PFSK-1 (cell line): Measurements from ENCODE around the gene IER3.

ENCODE experiments used
- FOXP2 ChIP-seq: optimal IDR thresholded peaks from 2 replicates; pipeline ENCODE3; 2011; ENCODE audit warnings: borderline replicate concordance, control low read depth, inconsistent platforms; ENCODE audit not compliant: insufficient read depth; ENCODE audit errors: extremely low read length, extremely low read depth
- POLR2AphosphoS5 ChIP-seq: IDR thresholded peaks from 2 replicates; pipeline ENCODE4 v1.6.1; 2012; ENCODE audit warnings: low read depth, mild to moderate bottlenecking, control low read depth, low read length, moderate library complexity
- SIN3A ChIP-seq: IDR thresholded peaks from 2 replicates; pipeline ENCODE4 v1.6.1; 2012; ENCODE audit warnings: mild to moderate bottlenecking, low read length, moderate library complexity, borderline replicate concordance; ENCODE audit not compliant: insufficient read depth
- TAF1 ChIP-seq: IDR thresholded peaks from 2 replicates; pipeline ENCODE4 v1.6.1; 2012; ENCODE audit warnings: low read length, control low read depth, borderline replicate concordance; ENCODE audit not compliant: insufficient read depth
- TF ChIP-seq, protein P1 (sequence below), 2 experiments: IDR thresholded peaks; 2 replicates each; pipeline versions ENCODE4 v1.6.1 to v1.8.0; 2011 to 2012; ENCODE audit warnings: low read depth in 2 of 2, low read length in 2 of 2, control low read depth in 1 of 2, inconsistent platforms in 1 of 2, mild to moderate bottlenecking in 1 of 2, moderate library complexity in 1 of 2; ENCODE audit not compliant: insufficient read depth in 1 of 2

GRCh38 chr6:30707281-30707850 is 37.0 kb downstream of the IER3 start:
- TF ChIP-seq, protein P1, sequence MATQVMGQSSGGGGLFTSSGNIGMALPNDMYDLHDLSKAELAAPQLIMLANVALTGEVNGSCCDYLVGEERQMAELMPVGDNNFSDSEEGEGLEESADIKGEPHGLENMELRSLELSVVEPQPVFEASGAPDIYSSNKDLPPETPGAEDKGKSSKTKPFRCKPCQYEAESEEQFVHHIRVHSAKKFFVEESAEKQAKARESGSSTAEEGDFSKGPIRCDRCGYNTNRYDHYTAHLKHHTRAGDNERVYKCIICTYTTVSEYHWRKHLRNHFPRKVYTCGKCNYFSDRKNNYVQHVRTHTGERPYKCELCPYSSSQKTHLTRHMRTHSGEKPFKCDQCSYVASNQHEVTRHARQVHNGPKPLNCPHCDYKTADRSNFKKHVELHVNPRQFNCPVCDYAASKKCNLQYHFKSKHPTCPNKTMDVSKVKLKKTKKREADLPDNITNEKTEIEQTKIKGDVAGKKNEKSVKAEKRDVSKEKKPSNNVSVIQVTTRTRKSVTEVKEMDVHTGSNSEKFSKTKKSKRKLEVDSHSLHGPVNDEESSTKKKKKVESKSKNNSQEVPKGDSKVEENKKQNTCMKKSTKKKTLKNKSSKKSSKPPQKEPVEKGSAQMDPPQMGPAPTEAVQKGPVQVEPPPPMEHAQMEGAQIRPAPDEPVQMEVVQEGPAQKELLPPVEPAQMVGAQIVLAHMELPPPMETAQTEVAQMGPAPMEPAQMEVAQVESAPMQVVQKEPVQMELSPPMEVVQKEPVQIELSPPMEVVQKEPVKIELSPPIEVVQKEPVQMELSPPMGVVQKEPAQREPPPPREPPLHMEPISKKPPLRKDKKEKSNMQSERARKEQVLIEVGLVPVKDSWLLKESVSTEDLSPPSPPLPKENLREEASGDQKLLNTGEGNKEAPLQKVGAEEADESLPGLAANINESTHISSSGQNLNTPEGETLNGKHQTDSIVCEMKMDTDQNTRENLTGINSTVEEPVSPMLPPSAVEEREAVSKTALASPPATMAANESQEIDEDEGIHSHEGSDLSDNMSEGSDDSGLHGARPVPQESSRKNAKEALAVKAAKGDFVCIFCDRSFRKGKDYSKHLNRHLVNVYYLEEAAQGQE (IDR thresholded peaks at IDR 0.05; ENCODE audit: insufficient read depth in 1 of 2, low read depth in 2 of 2, low read length in 2 of 2), result no peak
- TF ChIP-seq POLR2AphosphoS5, result peak; percentile 38; the same call in 1 of the 2 replicates
- no peak for TF ChIP-seq TAF1
- no peak for TF ChIP-seq SIN3A
- TF ChIP-seq FOXP2, result no peak
